ENCODE data around the gene WWC1. TPM values are rescaled to one million over a fixed set of nuclear protein-coding genes. Genes with fewer than 3 reads are reported as not detected.

Gene WWC1
- total and polyA plus RNA-seq, 10 of the 15 experiments (the other 5 are each of a cell fraction or from before 2014, with no cell fraction given): 0.50 to 7.8 (median 2.5) TPM

DNA sequence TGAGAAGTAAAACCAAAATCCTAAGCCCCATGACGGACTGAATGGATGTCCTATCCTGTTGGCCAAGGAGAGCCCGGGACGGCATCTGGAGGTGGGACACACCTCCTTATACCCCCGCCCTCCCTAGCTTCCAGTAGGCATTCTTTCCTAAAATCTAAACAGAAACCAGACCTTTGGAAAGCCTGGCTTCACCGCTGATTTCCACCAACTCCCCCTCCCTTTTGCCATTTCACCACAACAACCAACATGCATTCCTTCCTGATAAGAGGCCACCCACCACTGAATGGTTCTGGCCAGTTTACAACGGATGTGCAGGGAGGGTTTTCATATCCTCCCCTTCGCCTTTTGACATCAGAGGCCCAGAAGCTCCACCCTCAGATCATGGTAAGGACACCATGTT is 185.6 kb downstream of the WWC1 start:
- Histone ChIP-seq H2AFZ (ENCODE audit: control insufficient read depth, low read depth, low read length) (no peak overlapping the region), H3K4me3 (no peak overlapping the region), H4K20me1 (ENCODE audit: control insufficient read depth, insufficient read depth) (no peaks in the 10 kb centered on the region), H3K79me2 (ENCODE audit: control insufficient read depth, insufficient read depth, low read length) (no peaks in the 10 kb centered on the region), H3K36me3 (ENCODE audit: control insufficient read depth in 2 of 2, insufficient read depth in 2 of 2, low read length in 1 of 2) (no peaks in the 10 kb centered on the region), H3K9ac (ENCODE audit: control insufficient read depth, insufficient read depth, low read length) (no peak overlapping the region), H3K27ac (ENCODE audit: control insufficient read depth, insufficient read depth) (no peak overlapping the region), H3K9me3 (replicated peaks; ENCODE audit: control insufficient read depth, insufficient read depth, low read length) (no peaks in the 10 kb centered on the region), H3K27me3 (replicated peaks in 1 of 2; ENCODE audit: control insufficient read depth in 2 of 2, insufficient read depth in 2 of 2, low read length in 1 of 2) (no peaks in the 10 kb centered on the region), H3K4me1 (ENCODE audit: control insufficient read depth, insufficient read depth, low read length) (peaks cover 4% of the 10 kb centered on the region; the same call in 1 of the 2 replicates), H3K4me2 (ENCODE audit: control insufficient read depth, insufficient read depth) (no peak overlapping the region)
- ChIA-PET POLR2A (no interaction called here), SMC1A (ENCODE audit: uncharacterized antibody, unreplicated experiment) (no interaction called here), RAD21 (ENCODE audit: unreplicated experiment) (no interaction called here), CTCF (interaction anchor here (1.2 to 1.5 kb wide), 2 partner anchors 9 to 11 kb away, joined by 4 to 5 read pairs; no protein-coding TSS in a partner anchor)
- WGBS (ENCODE audit: insufficient coverage, insufficient replicate concordance, low lambda C conversion rate, missing lambda C conversion rate): 36% methylated on average over 7 of the region's 7 CpGs
- DNase-seq (ENCODE audit: low read depth, low spot score) (no peak), FAIRE-seq (no peak), ATAC-seq (no peak)
- intact Hi-C loops (cut with micrococcal nuclease; ENCODE audit: unreplicated experiment): no loop called here
- no peak for TF ChIP-seq CHD4 (IDR thresholded peaks at IDR 0.05)
- no peak for TF ChIP-seq SMAD5 (IDR thresholded peaks at IDR 0.05; ENCODE audit: low read depth)
- no peak for TF ChIP-seq CEBPZ (IDR thresholded peaks at IDR 0.05; ENCODE audit: low read depth, low read length)
- no peak for TF ChIP-seq IKZF2 (IDR thresholded peaks at IDR 0.05)
- TF ChIP-seq, protein P1, sequence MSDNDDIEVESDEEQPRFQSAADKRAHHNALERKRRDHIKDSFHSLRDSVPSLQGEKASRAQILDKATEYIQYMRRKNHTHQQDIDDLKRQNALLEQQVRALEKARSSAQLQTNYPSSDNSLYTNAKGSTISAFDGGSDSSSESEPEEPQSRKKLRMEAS (IDR thresholded peaks at IDR 0.05; ENCODE audit: low read depth, low read length): no peak
- no peak for TF ChIP-seq SUPT20H (IDR thresholded peaks at IDR 0.05; ENCODE audit: borderline replicate concordance, control insufficient read depth, low read depth, low read length)
- in situ Hi-C loops (cut with MboI): no loop called here
- no TSS peak for BruUV-seq (replicated peaks)
